CD4-positive, CD25-positive, alpha-beta regulatory T cell (primary cell): ENCODE measurements around the gene TRUB1. TPM values are rescaled to one million over a fixed set of nuclear protein-coding genes. Genes with fewer than 3 reads are reported as not detected.

Experiments used
- ATAC-seq, 2 donors: fragments of 150-1000 bp; cut with Tn5 transposase; one replicate each; pipeline ENCODE4 v1.10.0; 2021; ENCODE audit warnings: low read depth in 2 of 2, moderate number of reproducible peaks in 2 of 2, moderate library complexity in 1 of 2
- DNase-seq, 3 donors: peaks; one replicate each; pipeline versions ENCODE4 v3.0.0 to v3.0.0-alpha.2; 2012 to 2022; ENCODE audit warnings: mixed read lengths in 1 of 3
- H3K27ac ChIP-seq: one replicate; pipeline ENCODE4 v1.7.0; 2013; ENCODE audit warnings: mild to moderate bottlenecking, low read length; ENCODE audit not compliant: insufficient read depth, poor library complexity, severe bottlenecking
- H3K27me3 ChIP-seq: one replicate; pipeline ENCODE4 v1.7.0; 2013; ENCODE audit warnings: low read length; ENCODE audit not compliant: control insufficient read depth, insufficient read depth
- H3K36me3 ChIP-seq: one replicate; pipeline ENCODE4 v1.7.0; 2013; ENCODE audit warnings: mild to moderate bottlenecking, low read length, moderate library complexity; ENCODE audit not compliant: control insufficient read depth, insufficient read depth
- H3K4me1 ChIP-seq: 2 replicates; pipeline ENCODE4 v1.7.0; 2013; ENCODE audit warnings: mild to moderate bottlenecking, low read length; ENCODE audit not compliant: insufficient read depth, control insufficient read depth, poor library complexity, severe bottlenecking
- H3K4me3 ChIP-seq: one replicate; pipeline ENCODE4 v1.7.0; 2013; ENCODE audit warnings: low read depth, mild to moderate bottlenecking, low read length, moderate library complexity
- H3K9me3 ChIP-seq, 2 experiments: 1 replicate in 1 of 2; 2 replicates in 1 of 2; pipeline ENCODE4 v1.7.0; 2013; ENCODE audit warnings: low read length in 2 of 2, mild to moderate bottlenecking in 1 of 2, moderate library complexity in 1 of 2; ENCODE audit not compliant: control insufficient read depth in 2 of 2
- H3K27ac Mint-ChIP-seq, 3 donors: one replicate each; pipeline ENCODE4 v1.8.0; 2020 to 2022; ENCODE audit warnings: mild to moderate bottlenecking in 3 of 3, mixed read lengths in 3 of 3, moderate library complexity in 2 of 3
- H3K27me3 Mint-ChIP-seq: one replicate; pipeline ENCODE4 v1.8.0; 2022; ENCODE audit warnings: mild to moderate bottlenecking, mixed read lengths
- H3K36me3 Mint-ChIP-seq: one replicate; pipeline ENCODE4 v1.8.0; 2020; ENCODE audit warnings: mixed read lengths
- H3K4me1 Mint-ChIP-seq, 4 donors: one replicate each; pipeline ENCODE4 v1.8.0; 2020 to 2022; ENCODE audit warnings: mixed read lengths in 4 of 4, mild to moderate bottlenecking in 1 of 4
- H3K4me3 Mint-ChIP-seq, 4 donors: one replicate each; pipeline ENCODE4 v1.8.0; 2020 to 2022; ENCODE audit warnings: mild to moderate bottlenecking in 4 of 4, mixed read lengths in 4 of 4, moderate library complexity in 3 of 4
- H3K9me3 Mint-ChIP-seq, 7 donors: one replicate each; pipeline ENCODE4 v1.8.0; 2020 to 2022; ENCODE audit warnings: mixed read lengths in 7 of 7, mild to moderate bottlenecking in 3 of 7, moderate library complexity in 2 of 7
- polyA plus RNA-seq, 4 donors: library from polyadenylated mRNA; unstranded; fragments of 300-500 nt; fragmentation: Illumina TruSeq; gene quantifications; one replicate each; pipeline ENCODE4 v1.2.3, GENCODE V29; 2021
- total RNA-seq: library from RNA; stranded (reverse); gene quantifications from one replicate; pipeline ENCODE4 v1.2.3, GENCODE V29; 2022

TRUB1 gene
- total and polyA plus RNA-seq, 5 donors from 2014 or later = 7.4 to 12.1 (median 8.0) TPM

GRCh38 chr10:114996542-114996941 is 58.5 kb downstream of the TRUB1 start:
- Mint-ChIP-seq H3K36me3 (peaks cover 4% of the 10 kb centered on the region), H3K27ac (no peak overlapping the region), H3K4me3 (no peak overlapping the region), H3K27me3 (no peaks in the 10 kb centered on the region), H3K9me3 (no peaks in the 10 kb centered on the region), H3K4me1 (no peaks in the 10 kb centered on the region)
- DNase-seq = no peak
- ATAC-seq = no peak
- H3K9me3 ChIP-seq = no peaks in the 10 kb centered on the region
- no peaks in the 10 kb centered on the region for H3K36me3 ChIP-seq
- H3K4me1 ChIP-seq = no peaks in the 10 kb centered on the region
- no peak overlapping the region for H3K27ac ChIP-seq
- H3K27me3 ChIP-seq = no peaks in the 10 kb centered on the region
- no peak overlapping the region for H3K4me3 ChIP-seq

GRCh38 chr10:114998993-114999392 is 61.0 kb downstream of the TRUB1 start:
- no peak overlapping the region for H3K4me3 ChIP-seq
- Mint-ChIP-seq H3K27me3 (peaks cover 5% of the 10 kb centered on the region), H3K4me3 (no peak overlapping the region), H3K4me1 (no peaks in the 10 kb centered on the region), H3K36me3 (peaks cover 4% of the 10 kb centered on the region), H3K27ac (no peak overlapping the region), H3K9me3 (no peaks in the 10 kb centered on the region)
- H3K9me3 ChIP-seq = no peaks in the 10 kb centered on the region
- H3K27me3 ChIP-seq = no peaks in the 10 kb centered on the region
- no peak for ATAC-seq
- H3K27ac ChIP-seq = no peak overlapping the region
- no peak for DNase-seq
- no peaks in the 10 kb centered on the region for H3K4me1 ChIP-seq
- H3K36me3 ChIP-seq = no peaks in the 10 kb centered on the region

- DNase-seq (peak in 1 of 3 donors; percentile 26), ATAC-seq (no peak)
- Histone ChIP-seq H3K4me1 (no peaks in the 10 kb centered on the region), H3K9me3 (no peaks in the 10 kb centered on the region), H3K36me3 (no peaks in the 10 kb centered on the region), H3K4me3 (no peak overlapping the region), H3K27me3 (peaks cover 1% of the 10 kb centered on the region), H3K27ac (no peak overlapping the region)
- Mint-ChIP-seq H3K36me3 (no peaks in the 10 kb centered on the region), H3K27me3 (peaks cover 9% of the 10 kb centered on the region), H3K9me3 (no peaks in the 10 kb centered on the region), H3K4me1 (no peaks in the 10 kb centered on the region), H3K27ac (no peak overlapping the region), H3K4me3 (no peak overlapping the region)
These were observed 63.7 kb downstream of the TRUB1 start for GRCh38 chr10:115001506-115002381.

DNA sequence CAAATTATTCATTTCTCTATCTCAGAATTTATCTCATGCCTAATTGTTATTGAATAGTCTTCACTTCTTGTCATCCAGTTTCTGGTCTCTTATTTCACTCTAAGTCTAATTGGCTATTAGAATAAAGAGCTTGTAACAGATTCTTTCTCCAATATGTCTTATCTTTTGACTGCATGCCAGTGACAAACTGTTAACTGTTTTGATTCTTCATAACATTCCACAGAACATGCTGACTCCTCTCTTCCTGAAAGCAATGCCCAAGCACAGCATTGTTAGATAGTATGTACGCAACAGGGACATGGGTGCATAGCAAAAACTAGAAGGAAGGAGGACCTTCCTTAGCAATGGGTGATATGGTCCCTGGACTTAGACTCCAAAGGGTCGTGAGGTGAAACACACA is 65.4 kb downstream of the TRUB1 start:
- H3K36me3 ChIP-seq = no peaks in the 10 kb centered on the region
- Mint-ChIP-seq H3K36me3 (no peaks in the 10 kb centered on the region), H3K27me3 (peaks cover 13% of the 10 kb centered on the region), H3K4me3 (no peak overlapping the region), H3K4me1 (no peaks in the 10 kb centered on the region), H3K9me3 (no peaks in the 10 kb centered on the region), H3K27ac (no peak overlapping the region)
- ATAC-seq (no peak), DNase-seq (no peak)
- H3K27me3 ChIP-seq = peaks cover 3% of the 10 kb centered on the region
- no peaks in the 10 kb centered on the region for H3K9me3 ChIP-seq
- H3K4me1 ChIP-seq = no peaks in the 10 kb centered on the region
- no peak overlapping the region for H3K27ac ChIP-seq
- H3K4me3 ChIP-seq = no peak overlapping the region

- H3K27me3 ChIP-seq = peaks cover 3% of the 10 kb centered on the region
- peaks cover 0 to 3% (median 0%) of the 10 kb centered on the region in 7 donors for H3K9me3 Mint-ChIP-seq
These were observed 66.4 kb downstream of the TRUB1 start for GRCh38 chr10:115004236-115004862.

GRCh38 chr10:115005771-115006170 is 67.8 kb downstream of the TRUB1 start:
- peaks cover 3% of the 10 kb centered on the region for H3K27me3 ChIP-seq
- Mint-ChIP-seq H3K27me3 (peaks cover 20% of the 10 kb centered on the region), H3K4me3 (no peak overlapping the region), H3K9me3 (peaks cover 0 to 3% (median 0%) of the 10 kb centered on the region in 7 donors), H3K4me1 (no peaks in the 10 kb centered on the region), H3K36me3 (no peaks in the 10 kb centered on the region), H3K27ac (no peak overlapping the region)
- no peaks in the 10 kb centered on the region for H3K9me3 ChIP-seq
- DNase-seq = no peak
- no peaks in the 10 kb centered on the region for H3K36me3 ChIP-seq
- H3K4me3 ChIP-seq = no peak overlapping the region
- H3K27ac ChIP-seq = no peak overlapping the region
- H3K4me1 ChIP-seq = no peaks in the 10 kb centered on the region
- ATAC-seq = no peak

More at GRCh38 chr10:115004236-115004862, 66.4 kb downstream of the TRUB1 start:
- Histone ChIP-seq H3K4me3 (no peak overlapping the region), H3K36me3 (no peaks in the 10 kb centered on the region), H3K9me3 (no peaks in the 10 kb centered on the region), H3K27ac (no peak overlapping the region), H3K4me1 (no peaks in the 10 kb centered on the region)
- Mint-ChIP-seq H3K27me3 (peaks cover 16% of the 10 kb centered on the region), H3K27ac (no peak overlapping the region), H3K4me1 (no peaks in the 10 kb centered on the region), H3K36me3 (no peaks in the 10 kb centered on the region), H3K4me3 (no peak overlapping the region)
- no peak for ATAC-seq
- no peak for DNase-seq

- Histone ChIP-seq H3K36me3 (no peaks in the 10 kb centered on the region), H3K4me1 (no peaks in the 10 kb centered on the region), H3K27me3 (peaks cover 3% of the 10 kb centered on the region), H3K27ac (no peak overlapping the region), H3K4me3 (no peak overlapping the region), H3K9me3 (no peaks in the 10 kb centered on the region)
- H3K4me1 Mint-ChIP-seq = no peaks in the 10 kb centered on the region
- no peaks in the 10 kb centered on the region for H3K36me3 Mint-ChIP-seq
- DNase-seq (no peak), ATAC-seq (no peak)
- no peak overlapping the region for H3K27ac Mint-ChIP-seq
- no peak overlapping the region for H3K4me3 Mint-ChIP-seq
- peaks cover 0 to 2% (median 0%) of the 10 kb centered on the region in 7 donors for H3K9me3 Mint-ChIP-seq
- H3K27me3 Mint-ChIP-seq = peaks cover 6% of the 10 kb centered on the region
These were observed 80.4 kb downstream of the TRUB1 start for GRCh38 chr10:115018185-115018931.
